WERI-Rb-1 (cell line): ENCODE data around the gene PLEKHD1.
A peak's percentile ranks its signal among the peaks of the same experiment; 100 is the strongest.

ENCODE experiments used
- DNase-seq: peaks from one replicate; pipeline ENCODE4 v3.0.0-alpha.2; 2020
- H3K27ac ChIP-seq: fragments of 250-450 bp; sonication (Bioruptor Pico); 2 replicates; pipeline ENCODE4 v1.5.1; 2020; ENCODE audit warnings: mild to moderate bottlenecking, moderate library complexity
- H3K27me3 ChIP-seq: fragments of 250-450 bp; sonication (Bioruptor Pico); 2 replicates; pipeline ENCODE4 v1.5.1; 2021; ENCODE audit warnings: mild to moderate bottlenecking, low read depth, moderate library complexity; ENCODE audit not compliant: insufficient read depth, severe bottlenecking
- H3K36me3 ChIP-seq: fragments of 250-450 bp; sonication (Bioruptor Pico); 2 replicates; pipeline ENCODE4 v1.5.1; 2020; ENCODE audit warnings: mild to moderate bottlenecking, moderate library complexity
- H3K4me3 ChIP-seq: 2 replicates; pipeline ENCODE4 v1.5.1; 2011; ENCODE audit warnings: low read depth, mild to moderate bottlenecking, control low read depth, low read length
- H3K9me3 ChIP-seq: fragments of 250-450 bp; sonication (Bioruptor Pico); 2 replicates; pipeline ENCODE4 v1.5.1; 2021; ENCODE audit warnings: mild to moderate bottlenecking, moderate library complexity; ENCODE audit not compliant: severe bottlenecking
- CTCF ChIP-seq: IDR thresholded peaks from 2 replicates; pipeline ENCODE4 v1.5.1; 2011; ENCODE audit warnings: low read depth, mild to moderate bottlenecking, control low read depth, inconsistent platforms, low read length

PLEKHD1 gene

GRCh38 chr14:69540654-69541335, 56.3 kb downstream of the PLEKHD1 start:
- peaks cover 30% of the 10 kb centered on the region for H3K27me3 ChIP-seq
- TF ChIP-seq CTCF = no peak
- no peak for DNase-seq
- no peak overlapping the region for H3K4me3 ChIP-seq
- no peaks in the 10 kb centered on the region for H3K36me3 ChIP-seq
- H3K9me3 ChIP-seq = no peaks in the 10 kb centered on the region
- H3K27ac ChIP-seq = no peak overlapping the region

GRCh38 chr14:69542311-69542710, 57.8 kb downstream of the PLEKHD1 start:
- Histone ChIP-seq H3K27me3 (peaks cover 18% of the 10 kb centered on the region), H3K4me3 (no peak overlapping the region), H3K27ac (no peak overlapping the region), H3K36me3 (no peaks in the 10 kb centered on the region), H3K9me3 (no peaks in the 10 kb centered on the region)
- no peak for DNase-seq
- no peak for TF ChIP-seq CTCF

- no peak for DNase-seq
- no peaks in the 10 kb centered on the region for H3K36me3 ChIP-seq
- TF ChIP-seq CTCF = no peak
- H3K27ac ChIP-seq = no peak overlapping the region
- peaks cover 14% of the 10 kb centered on the region for H3K27me3 ChIP-seq
- no peak overlapping the region for H3K4me3 ChIP-seq
- no peaks in the 10 kb centered on the region for H3K9me3 ChIP-seq
Measured at GRCh38 chr14:69543341-69544115, 59.0 kb downstream of the PLEKHD1 start.

GRCh38 chr14:69547701-69548348, 63.3 kb downstream of the PLEKHD1 start:
- no peaks in the 10 kb centered on the region for H3K36me3 ChIP-seq
- H3K9me3 ChIP-seq = no peaks in the 10 kb centered on the region
- H3K4me3 ChIP-seq = no peak overlapping the region
- no peak for DNase-seq
- no peak overlapping the region for H3K27ac ChIP-seq
- no peaks in the 10 kb centered on the region for H3K27me3 ChIP-seq
- peak; percentile 54 for TF ChIP-seq CTCF

GRCh38 chr14:69548566-69548965, 64.0 kb downstream of the PLEKHD1 start:
- Histone ChIP-seq H3K27ac (no peak overlapping the region), H3K9me3 (no peaks in the 10 kb centered on the region), H3K4me3 (no peak overlapping the region), H3K36me3 (no peaks in the 10 kb centered on the region), H3K27me3 (no peaks in the 10 kb centered on the region)
- no peak for TF ChIP-seq CTCF
- no peak for DNase-seq
